8988T (cell line): Measurements from ENCODE around the gene MYL12A.

Experiments used
- DNase-seq: peaks from one replicate; pipeline ENCODE4 v3.0.0; 2011

The MYL12A gene

DNA sequence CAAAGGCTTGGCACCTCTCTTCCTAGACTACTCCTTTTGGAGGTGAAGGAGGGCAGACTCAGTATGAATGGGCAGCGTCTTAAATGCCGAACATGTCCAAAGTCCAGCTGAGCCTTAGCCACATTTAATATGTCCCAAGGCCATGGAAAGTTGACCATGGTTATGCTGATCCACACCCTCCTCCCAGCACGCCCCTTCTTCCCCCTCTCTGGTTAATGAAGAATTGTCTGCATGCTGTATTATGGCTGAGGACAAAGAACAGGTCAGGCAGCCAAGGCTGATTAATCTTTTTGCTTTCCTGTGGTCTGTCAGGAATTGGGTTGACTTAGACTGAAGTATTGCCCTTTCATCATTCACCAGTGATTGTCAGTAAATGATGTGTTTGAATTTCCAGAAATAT is 22.0 kb upstream of the MYL12A start:
- no peak for DNase-seq

DNA sequence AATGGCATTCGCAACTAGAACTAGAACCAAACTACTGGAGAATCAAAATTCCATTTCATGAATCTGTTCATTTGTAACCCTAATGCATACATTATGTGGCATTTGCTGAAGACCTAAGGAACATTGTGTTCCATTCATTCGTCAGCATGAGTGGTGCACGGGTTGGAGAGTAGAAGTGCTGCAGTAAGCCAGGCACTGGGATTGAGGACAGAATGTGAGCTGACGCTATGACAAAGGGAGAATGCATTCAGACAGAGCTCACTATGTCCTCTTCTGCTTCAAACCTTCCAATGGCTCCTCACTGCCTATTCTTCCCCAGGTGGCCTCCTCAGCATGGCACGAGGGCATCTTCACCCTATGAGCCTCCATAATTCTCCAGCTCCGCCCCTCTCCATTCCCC is 21.6 kb upstream of the MYL12A start:
- no peak for DNase-seq

DNA sequence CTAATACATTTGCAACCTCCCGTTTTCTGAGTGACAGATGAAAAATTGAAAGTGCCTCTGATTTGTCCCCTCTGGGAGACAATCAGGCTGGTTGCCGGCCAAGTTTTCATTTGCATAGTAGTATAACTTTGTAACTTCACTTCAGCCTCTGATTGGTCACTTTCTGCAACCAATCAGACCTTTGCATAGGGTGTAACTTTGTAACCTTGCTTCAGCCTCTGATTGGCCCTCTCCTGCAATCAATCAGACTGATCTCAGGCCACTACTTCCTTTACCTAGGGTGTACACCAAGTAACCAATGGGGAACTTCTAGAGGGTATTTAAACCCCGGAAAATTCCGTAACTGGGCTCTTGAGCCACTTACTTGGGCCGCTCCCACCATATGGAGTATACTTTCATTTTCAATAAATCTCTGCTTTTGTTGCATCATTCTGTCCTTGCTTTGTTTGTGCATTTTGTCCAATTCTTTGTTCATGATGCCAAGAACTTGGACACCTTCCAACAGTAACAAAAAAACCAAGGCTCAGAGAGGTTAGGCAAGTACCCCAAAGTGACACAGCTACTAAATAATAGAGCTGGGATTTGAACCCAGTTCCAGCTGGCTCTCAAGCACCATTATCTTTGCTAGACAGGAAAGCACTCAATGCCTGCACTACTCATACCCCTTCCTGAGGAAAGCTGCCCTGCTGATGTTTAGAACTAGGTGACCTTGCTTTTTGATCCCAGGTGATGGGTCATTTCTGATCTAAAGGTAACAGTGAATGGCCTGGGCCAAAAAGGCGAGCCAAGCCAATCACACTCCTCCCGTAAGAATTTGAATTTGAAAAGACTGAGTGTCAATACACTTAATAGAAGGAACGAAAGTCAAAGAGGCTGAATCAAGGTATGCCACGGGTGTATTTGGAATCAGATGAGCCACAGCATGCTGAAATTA is 16.9 kb upstream of the MYL12A start:
- DNase-seq, result no peak

DNA sequence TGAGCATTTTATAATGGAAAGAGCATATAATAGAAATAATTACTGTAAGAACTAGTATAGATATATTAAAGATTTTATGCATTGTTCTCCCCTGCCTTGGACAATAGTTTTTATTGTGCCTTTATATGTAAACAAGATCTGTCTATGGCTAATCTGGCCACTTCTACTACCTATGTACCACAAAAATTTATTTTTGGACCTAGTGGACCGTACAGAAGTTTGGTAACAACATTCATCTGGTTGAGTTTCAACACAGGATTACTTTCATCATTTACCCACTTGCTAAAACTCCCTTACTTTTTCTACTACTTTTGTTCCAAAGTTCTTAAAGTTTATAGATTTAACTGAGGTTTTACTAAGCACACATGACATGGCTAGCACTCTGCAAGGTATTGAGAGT is 14.6 kb upstream of the MYL12A start:
- DNase-seq, result no peak

DNA sequence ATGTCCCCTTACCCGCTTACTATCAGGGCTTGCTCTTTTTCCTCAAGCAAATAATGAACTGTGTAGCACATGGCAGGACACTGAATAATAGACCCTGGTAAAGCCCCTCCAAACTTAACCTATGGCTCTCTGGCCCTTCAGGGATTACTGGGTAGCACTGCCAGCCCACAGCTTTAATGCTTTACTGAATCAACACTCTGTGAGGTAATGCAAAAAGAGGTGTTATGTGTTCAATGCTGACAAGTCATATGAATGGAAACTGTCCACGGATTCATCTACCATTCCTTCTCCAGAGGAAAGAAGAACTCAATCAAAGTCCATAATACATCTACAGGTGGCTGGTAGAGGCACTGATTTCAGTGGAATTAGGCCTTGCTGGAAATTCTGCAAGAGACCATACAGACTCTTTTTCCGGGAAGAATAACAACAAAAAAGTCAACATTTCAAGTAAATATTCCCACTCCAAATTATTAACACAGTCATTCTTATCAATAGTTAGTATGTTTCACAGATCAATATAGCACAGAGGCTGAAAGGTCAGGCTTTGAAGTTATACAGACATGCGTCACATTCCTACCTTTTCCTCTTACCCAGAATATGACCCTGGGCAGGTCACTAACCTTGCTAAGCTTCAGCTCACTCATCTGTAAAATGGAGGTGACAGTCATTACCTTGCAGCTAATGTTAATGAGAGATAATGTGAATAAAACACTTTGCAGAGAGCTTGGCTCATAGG is 14.0 kb upstream of the MYL12A start:
- DNase-seq, result no peak

DNA sequence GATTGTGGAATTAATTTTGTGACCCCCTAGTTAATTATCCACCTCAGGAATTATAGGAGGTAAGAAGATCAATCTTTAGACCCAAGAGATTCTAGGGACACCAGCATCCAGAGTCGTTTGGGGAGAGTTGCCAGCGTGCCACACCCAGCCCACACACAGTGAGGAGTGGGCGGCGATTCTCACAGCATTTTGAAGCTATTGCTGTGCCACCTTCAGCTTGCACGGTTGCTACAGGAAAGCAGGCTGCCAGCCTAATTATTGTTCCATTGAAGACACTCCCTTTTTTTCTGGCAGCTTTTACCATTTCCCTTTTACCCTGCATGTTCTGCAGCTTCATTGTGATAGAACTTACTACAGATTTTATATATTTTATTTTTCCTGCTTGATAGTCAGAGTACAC is 13.1 kb upstream of the MYL12A start:
- DNase-seq, result no peak

DNA sequence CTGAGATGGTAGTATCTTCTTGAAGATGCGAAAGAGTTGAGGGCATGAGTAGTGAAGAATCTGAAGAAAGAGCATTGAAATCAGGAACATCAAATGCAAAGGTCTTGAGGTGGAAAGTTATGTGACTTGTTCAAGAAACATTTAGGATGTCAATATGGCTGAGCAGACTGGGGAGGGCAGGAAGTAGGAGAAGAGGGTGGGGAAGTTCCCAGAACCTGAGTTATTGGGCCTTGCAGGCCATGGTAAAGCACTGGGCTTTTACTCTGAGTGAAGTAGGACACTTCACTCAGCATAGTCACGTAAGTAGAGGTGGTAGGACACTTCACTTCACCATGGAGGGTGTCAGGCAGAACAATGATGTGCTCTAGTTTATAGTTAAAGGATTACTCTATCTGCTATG is 11.8 kb upstream of the MYL12A start:
- DNase-seq, result no peak

DNA sequence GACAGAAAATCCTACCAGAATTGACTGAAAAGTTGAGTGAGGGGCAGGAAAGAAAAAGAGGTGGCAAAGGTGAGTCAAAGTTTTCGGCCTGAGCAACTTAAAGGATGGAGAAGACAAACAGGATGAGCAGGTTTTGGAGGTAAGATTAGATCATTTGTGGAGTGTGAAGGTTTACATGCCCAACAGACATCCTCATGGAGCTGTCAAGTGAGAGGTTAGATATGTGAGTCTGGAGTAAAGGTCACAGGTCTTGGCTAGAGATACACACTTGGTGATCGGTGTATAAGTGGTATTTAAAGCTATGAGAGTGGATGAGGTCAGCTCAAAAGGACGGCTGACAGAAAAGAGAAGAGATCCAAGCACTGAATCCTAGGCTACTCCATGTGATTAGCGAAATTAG is 11.1 kb upstream of the MYL12A start:
- DNase-seq, result no peak

DNA sequence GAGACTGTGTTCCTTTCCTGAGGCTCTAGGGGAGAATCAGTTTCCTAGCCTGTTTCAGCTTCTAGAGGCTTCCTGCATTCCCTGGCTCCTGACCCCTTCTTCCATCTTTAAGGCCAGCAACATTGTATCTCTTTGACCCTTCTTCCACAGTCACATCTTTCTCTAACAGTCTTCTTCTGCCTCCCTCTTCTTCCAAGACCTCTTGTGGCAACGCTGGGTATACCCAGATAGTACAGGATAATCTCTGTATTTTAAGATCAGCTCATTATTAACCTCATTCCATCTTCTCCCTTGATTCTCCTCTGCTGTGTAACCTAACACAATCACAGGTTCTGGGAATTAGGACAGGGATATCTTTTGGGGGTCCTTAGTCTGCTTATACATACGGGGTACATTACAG is 8.9 kb upstream of the MYL12A start:
- DNase-seq, result no peak

DNA sequence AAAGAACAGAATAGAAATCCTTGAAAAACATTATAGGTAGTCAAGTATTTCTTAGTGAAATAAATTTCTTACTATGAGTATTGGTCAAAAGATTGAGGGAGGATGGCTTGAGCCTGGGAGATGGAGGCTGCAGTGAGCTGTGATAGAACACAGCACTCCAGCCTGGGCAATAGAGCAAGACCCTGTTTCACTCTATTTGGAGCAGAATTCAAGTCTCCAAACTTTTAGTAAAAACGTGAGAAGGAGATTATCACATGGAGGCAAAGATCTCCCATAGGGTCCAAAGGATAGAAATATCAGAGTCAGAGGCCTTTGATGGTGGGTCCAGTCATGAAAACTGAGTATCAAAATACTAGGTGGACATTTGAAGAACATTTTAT is 2.4 kb upstream of the MYL12A start:
- no peak for DNase-seq

DNA sequence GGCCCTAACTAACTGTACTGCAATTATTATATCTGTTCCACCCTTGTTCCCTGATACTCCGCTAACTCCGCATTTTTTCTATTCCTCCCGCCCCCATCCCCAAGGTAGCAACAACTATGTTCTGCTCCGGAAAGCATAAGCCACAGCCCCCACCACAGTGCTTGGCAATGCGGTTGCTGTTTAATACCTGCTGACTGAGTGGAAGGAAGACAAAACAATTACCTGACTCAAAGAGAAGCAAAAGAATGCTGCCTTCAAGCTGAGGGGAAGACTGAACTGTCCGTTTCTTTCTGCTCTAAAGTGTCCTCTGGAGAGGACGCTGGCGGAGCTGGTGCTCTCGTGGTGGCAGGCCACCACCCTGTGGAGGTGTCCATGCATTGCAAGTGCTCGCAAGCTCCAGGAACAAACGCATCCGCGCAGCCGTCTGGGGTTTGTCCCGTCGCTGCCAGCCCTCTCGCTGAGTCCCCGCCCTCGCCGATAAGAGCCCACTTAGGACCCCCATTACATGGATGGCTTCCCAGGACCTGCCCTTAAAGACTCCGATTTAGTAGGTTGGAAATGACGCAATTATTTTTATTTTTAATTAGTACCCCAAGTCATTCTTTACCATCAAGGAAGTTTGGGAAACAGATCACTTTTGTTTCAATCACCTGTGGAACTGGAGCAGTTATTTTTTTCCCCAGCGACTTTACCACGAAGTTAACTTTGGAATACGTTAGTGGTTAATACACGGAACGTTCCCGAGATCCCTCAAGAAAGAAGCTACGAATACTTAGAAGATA is 1.6 kb upstream of the MYL12A start:
- DNase-seq, result peak; percentile 25

DNA sequence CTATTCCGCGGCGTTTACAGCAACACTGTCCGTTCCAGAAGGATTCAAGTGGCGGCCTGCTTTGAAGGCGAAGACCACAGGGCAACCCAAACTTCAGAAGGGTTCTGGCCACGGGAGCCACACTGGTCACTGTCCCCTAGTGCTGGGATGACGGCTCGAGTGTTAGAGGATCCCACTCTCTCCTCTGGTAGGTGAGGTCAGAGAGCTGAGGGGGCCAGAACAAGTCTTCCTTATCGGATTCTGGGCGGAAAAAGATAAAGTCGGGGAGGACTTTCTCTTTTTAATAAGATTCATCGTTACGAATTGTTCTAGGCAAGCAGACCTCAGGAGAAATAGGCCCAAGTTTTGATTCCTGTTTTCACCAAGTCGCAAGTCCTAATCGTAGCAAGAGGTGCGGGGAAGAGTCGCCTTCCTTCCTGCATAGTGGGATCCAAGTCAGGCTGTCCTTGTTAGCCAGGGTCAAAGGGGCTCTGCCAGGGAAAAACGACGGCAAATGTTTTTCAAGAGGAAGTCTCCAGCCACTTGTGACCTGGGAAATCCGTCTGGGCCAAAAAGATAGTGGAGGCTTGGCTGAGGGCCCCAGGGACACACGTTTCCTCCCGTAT is 864 bp upstream of the MYL12A start:
- DNase-seq, result no peak

DNA sequence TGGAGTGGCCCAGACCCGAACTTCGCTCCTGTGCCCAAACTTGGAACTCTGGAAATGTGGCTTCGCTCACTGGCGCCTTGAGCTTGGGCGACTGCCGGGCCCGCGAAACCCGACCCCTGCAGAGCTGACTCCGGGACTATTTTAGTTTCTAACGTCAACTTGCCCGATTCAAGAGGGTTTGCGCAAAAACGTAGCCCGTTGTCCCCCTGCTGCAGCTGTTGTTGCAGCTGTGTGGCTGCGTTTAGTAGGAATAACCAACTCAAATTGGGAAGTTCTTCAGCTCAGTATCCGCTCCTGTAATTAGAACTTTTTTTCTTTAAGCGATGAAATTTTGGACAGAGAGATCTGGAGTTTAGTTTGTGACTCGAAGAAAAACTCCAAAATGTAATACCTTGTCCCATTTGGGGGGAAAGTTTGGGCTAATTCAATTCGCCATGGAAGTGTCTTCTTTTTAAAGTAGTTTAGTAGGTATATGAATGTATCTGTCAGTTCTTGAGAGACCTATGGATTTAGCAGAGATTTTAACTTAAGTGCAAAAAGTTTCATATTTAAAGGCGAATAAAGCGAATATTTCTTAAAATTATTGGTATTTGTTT is 559 bp downstream of the MYL12A start:
- DNase-seq, result no peak

DNA sequence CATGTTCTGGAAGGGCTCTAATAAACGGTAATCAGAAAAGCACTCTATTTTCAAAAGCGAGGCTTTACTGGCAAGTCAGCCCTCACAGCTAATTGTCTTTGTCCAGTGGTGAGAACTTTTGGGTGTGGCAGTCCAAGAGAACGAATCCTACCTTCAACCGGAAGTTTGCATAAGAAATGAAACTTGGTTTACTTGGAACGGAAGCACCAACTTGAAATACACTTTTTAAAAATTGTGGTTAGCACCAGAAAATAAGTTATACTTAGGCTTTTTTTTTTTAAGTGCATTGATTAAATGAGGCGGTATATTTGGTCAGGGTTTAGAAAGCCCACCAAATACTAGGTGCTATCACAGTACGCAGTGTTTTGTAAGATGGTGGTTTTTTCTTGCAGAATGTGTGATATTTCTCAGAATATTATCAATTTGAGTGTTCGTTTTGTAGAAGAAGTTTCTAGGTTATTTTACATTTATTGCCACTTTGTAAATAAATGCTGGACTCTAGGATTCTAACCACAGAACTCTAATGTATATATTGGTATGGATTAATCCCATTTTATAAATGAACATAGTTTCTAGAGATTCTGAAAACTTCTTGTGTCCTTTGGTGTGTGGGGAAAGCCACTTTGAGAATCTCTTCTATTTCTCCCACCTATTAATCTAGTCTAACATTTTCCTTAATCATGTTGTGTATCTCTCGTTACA is 1.2 kb downstream of the MYL12A start:
- no peak for DNase-seq

DNA sequence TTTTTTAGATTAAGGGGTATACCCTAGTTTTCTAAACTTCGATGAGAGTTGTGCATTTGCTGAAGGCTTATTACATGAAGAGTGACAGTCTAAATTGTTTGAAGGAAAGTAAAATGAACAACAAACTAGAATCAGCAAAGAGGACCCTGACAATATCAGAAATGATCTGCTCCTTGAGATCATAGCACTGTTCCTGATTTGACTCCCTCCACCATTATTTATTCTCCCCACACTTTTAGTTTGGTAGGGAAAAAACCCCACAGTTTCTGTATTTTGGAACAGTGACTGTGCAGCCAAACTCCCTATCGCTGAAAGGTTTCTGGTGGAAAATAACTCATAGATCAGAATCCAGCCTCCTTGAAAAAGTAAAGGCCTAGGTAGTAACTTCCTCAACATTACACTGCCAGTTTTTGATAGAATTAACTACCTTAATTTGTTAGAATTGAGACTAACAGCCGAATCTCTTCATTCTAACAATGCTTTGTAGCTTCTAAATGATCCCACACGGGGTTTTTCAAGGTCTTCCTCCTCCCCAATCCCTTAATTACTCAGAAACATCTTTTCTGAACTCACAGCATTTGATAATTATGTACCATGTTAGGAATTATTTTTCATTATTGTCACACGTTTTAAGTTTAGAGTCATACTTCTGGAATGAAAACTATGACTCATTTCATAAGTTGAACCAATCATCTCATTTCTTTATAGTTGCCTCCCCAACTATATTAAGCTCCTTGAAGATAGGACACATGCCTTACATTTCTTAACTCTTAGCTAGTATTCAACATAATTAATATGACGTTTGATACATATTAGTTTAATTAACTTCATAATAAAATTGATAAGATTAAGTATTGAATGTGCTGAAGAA is 2.9 kb downstream of the MYL12A start:
- no peak for DNase-seq

DNA sequence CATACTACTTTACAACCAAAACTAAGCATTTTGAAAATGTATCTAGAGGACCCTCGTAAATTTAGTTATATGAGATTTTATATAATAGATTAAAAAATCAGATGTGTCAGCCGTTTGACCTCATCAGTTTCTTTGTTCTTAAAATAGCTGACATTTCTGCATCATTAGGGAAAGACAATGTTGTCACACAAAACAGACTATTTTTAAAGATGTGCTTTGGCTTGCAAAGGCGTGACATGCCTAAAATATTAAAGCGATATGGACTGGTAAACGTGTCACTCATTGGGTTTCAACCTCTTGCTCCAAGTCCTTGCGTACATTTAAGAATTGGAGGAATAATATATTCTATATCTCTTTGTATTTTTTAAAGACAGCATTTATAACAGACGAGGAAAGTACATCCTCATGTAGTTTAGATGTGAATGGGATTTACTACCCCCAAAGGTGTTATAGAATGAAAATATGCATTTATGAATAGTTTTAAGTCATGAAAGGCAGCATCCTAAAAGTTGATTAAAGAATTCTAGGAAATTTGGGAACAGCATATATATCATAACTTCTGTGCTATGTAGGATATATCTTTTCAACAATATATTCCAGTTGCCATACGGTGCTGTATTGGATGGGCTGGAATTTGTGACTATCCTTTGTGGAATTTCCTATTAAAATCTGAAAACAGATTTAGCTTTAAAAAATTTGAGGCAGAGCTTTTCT is 3.8 kb downstream of the MYL12A start:
- no peak for DNase-seq

DNA sequence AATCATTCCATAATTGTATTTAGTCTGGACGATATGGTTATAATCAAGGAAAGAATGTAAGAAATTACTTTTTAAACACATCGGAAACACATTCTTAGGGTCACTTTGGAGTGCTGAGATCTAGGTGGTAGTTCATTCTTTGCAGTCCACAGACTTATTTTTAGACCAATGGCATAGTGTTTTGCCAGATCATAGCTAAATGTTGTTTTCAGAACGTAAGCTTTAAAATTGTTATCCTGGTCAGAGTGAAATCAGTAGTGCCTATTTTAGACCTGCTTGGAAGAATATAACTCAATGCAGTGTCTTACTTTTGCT is 4.3 kb downstream of the MYL12A start:
- DNase-seq, result no peak

DNA sequence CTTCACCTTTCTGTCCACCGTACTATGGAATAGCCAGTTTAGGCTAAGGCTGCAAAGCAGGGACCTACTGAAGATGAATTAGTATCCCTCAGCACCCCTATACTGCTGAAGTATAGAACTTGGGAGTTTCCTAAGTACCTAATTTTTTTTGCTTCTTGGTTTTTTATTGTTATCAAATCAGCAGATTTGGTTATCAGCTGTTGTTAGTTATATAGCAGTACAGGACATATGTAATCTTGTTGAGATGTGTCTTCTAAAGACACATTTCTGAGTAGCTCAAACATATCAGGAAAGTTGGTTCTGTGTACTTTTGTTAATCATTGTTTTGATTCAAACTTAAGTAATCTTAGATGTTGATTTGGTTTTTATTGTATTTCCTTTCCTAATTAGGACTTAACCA is 5.2 kb downstream of the MYL12A start:
- DNase-seq, result no peak

DNA sequence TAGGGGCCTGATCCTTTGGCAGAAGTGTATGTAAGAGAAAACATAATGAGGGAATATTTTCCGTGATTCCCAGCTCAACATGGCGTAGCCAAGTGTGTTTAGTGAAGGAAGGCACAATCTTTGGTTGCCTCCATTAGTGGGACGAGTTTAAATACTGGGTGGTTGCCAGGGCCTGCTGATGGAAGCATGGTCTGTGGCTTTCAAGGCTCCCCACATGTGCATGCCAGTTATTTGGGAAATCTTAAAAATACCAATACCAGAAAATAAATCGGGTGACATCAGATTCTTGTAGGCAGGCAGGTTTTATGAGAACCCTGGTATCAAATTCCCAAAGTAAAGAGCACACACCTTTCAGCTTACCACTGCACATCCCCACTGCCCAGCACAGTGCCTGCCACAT is 7.1 kb downstream of the MYL12A start:
- no peak for DNase-seq

DNA sequence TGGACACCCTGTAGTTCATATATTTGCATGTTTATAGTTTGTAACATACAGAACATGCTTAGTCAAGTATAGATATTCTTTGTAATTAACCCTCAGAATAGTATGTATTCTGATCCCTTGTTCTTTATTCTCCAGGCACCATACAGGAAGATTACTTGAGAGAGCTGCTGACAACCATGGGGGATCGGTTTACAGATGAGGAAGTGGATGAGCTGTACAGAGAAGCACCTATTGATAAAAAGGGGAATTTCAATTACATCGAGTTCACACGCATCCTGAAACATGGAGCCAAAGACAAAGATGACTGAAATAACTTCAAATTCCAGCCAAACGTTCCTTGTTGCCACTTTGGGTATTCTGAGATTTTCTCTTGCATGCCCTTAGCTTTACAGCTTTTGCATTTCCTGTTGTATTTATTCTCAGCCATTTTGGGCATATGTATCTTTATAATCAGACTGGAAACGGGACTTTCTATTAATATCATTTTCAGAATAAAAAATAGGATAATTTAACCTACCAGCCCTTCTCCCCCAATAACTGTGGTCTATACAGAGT is 8.1 kb downstream of the MYL12A start:
- no peak for DNase-seq
